ENCODE results near the gene THAP6.
"Not testable (repeated sequence)": the region's sequence is repeated elsewhere in the genome, so short reads cannot be mapped to it uniquely, and the experiment has no call there.

The THAP6 gene, protein sequence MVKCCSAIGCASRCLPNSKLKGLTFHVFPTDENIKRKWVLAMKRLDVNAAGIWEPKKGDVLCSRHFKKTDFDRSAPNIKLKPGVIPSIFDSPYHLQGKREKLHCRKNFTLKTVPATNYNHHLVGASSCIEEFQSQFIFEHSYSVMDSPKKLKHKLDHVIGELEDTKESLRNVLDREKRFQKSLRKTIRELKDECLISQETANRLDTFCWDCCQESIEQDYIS

GRCh38 chr4:75514131-75514948 lies at the start of gene THAP6, which contains the start of gene RCHY1:
THAP6 (plus strand) TSS chr4:75514473; CDS start chr4:75515453, 980 bp downstream.
RCHY1 (minus strand) TSS chr4:75514403; CDS start chr4:75514286, 117 bp downstream.
- peak; percentile 81 for DNase-seq (ENCODE audit: low read depth)

DNA sequence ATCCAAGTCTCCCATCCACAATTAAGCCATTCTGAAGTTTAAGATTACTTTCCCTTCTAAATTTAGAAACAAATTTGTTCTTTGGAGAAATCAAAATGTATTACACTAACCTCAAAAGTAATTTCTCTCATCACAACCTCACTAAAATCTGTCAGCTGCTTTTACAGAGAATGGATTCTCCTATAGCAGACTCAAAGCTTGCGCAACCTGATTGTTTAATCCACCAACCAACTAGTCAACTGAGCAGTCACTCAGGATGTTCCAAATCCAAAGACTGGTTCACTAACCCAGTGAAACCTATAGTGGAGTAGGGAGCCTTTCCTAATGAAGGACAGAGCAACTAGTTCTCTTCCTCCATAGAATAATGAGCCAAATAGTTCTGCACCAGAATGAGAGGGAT lies 44.4 kb upstream of the THAP6 start:
- DNase-seq (ENCODE audit: low read depth) = no peak

GRCh38 chr4:75470738-75471137 lies 43.5 kb upstream of the THAP6 start:
- no peak for DNase-seq (ENCODE audit: low read depth)

GRCh38 chr4:75477201-75477600 lies 37.1 kb upstream of the THAP6 start:
- no peak for DNase-seq (ENCODE audit: low read depth)

DNA sequence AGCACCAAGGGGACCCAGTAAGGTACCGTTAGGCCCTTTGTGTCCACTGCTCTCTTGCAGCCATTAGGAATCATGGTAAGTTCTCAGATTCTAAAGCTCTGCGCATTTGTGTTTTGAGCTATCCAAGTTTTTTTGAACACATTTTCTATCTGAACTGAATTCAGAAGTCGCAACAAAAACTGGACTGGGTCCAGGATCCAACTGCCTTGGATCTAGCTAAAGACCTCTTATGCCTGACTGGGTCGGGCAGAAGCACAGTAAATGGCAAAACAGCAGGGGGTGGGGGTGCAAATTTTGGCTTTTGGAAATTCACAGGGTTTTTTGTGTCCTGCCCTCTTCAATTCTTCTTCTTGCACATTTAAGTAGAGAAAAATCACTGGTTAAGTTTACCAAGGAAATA lies 30.1 kb upstream of the THAP6 start:
- DNase-seq (ENCODE audit: low read depth) = no peak

- DNase-seq (ENCODE audit: low read depth) = no peak
Observed at GRCh38 chr4:75490155-75490554, 24.1 kb upstream of the THAP6 start.

DNA sequence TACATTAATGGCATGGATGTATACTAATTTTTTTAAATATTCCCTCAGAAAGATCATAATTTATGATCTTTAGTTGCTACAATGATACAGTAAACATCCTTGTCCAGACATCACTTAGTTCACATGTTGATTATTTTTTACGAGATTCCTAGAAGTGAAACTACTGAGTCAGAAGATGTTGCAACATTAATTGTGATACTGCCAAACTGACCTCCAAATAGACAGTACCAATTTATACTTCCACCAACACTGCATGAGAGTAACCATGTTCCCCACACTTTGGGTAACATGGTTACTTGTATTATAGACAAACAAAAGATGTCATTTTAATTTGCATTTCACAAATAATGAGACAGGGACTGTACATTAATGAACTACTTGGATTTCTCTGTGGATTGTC lies 19.7 kb upstream of the THAP6 start:
- DNase-seq (ENCODE audit: low read depth) = no peak

DNA sequence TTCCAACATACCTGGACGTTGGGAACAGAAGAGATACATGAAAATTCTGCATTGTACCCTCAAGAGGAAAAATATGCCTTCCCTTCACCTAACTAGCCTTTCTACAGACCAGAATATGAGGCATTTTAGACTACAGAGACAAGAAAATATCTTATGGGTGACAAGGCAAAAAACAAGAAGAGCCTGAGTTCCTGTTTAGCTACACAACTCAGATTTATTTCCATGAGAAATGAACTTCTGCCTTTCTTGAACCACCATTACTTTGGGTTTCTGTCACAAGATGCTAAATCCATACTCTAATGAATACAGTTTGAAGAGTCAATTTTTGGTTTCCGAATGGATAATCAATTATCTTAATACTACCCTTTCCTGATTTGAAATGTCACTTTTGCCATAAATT lies 18.8 kb upstream of the THAP6 start:
- no peak for DNase-seq (ENCODE audit: low read depth)

DNA sequence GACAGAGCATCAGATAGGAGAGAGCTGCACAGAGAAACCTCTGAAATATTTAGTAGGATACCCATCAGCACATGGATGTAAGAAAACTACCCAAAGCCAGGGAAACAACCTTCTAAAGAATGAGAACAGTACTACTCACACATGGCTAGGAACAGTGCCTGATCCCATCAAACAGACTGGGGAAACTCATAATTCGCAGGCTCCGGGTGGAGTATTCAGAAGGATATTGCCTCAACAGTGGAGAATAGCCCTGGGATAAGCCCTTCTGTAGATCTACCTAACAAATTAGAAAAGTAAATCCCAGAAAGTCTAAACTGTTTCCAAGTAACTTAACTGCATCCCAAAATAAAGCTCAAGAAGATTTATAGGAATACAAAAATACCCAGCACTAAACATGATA lies 17.9 kb upstream of the THAP6 start:
- DNase-seq (ENCODE audit: low read depth) = no peak

DNA sequence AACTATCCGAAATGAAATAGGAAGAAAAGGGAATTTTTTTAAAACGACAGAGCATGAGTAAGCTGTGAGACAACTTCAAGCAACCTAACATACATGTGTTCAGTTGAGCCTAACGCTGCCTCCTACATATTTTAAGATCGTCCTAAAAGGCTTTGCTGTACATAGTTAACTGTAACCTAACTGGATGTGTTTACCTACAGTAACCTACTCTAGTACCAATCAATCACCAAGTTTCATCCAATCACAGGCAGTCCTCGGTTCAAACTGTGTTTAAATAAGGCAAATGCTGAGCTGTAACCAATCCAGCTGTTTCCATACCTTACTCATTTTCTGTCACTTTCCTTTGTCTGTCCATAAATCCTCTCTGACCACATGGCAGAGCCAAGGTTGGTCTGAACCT lies 17.1 kb upstream of the THAP6 start:
- no peak for DNase-seq (ENCODE audit: low read depth)

DNA sequence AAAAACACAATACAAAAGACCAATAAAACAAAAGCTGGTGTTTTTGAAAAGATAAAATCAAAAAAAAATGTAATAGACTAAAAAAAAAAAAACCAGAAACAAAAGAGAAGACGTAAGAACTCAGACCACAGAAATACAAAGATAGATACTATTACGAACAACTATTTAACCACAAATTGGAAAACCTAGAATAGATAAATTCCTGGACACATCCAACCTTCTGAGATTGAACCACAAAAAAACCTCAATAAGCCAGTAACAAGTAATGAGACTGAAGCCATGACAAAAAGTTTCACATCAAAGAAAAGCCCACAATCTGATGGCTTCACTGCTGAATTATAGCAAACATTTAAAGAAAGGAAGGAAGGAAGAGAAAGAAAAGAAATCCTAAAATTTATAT lies 16.2 kb upstream of the THAP6 start:
- no peak for DNase-seq (ENCODE audit: low read depth)

- no peak for DNase-seq (ENCODE audit: low read depth)
Observed at GRCh38 chr4:75499900-75500299, 14.4 kb upstream of the THAP6 start.

GRCh38 chr4:75502671-75503070 lies 11.6 kb upstream of the THAP6 start:
- no peak for DNase-seq (ENCODE audit: low read depth)

GRCh38 chr4:75505630-75506029 lies 8.6 kb upstream of the THAP6 start:
- no peak for DNase-seq (ENCODE audit: low read depth)

DNA sequence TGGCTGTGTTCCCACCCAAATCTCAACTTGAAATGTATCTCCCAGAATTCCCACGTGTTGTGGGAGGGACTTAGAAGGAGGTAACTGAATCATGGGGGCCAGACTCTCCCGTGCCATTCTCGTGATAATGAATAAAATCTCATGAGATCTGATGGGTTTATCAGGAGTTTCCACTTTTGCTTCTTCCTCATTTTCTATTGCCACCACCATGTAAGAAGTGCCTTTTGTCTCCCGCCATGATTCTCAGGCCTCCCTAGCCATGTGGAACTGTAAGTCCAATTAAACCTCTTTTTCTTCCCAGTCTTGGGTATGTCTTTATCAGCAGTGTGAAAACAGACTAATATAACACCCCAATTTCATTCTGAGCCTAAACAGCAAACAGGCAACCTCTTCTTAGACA lies 4.7 kb upstream of the THAP6 start:
- not testable (repeated sequence) for DNase-seq (ENCODE audit: low read depth)

GRCh38 chr4:75511841-75512240 lies 2.4 kb upstream of the THAP6 start:
- DNase-seq (ENCODE audit: low read depth) = no peak

- DNase-seq (ENCODE audit: low read depth) = no peak
Observed at GRCh38 chr4:75512386-75513211, 1.7 kb upstream of the THAP6 start.

DNA sequence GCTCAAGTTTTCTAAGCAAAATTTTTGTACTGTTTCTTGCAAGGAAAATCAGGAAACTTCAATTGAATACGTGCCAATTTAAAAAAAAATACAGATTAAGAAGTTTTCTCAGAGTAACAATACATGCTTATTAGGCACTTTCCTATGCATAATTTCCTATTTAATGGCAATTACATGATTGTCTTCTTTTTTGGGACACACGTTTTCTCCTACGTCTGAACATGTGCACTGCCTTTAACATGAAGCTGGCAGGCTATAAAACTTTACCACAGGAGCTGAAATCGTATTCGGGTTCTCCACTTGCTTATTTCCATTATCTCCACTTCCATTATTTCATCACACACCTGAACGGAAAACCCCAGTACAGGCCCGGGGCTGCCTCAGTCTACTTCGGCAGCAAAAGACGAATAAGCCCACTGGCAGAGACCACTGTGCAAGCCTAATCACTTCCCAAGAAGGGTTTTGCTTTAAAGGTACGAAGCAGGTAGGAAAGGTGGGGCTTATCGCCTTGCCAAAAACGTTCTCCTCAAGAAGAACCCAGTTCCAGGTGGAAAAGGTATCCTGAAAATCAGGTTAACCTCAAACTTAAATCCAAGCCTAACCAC lies 645 bp upstream of the THAP6 start:
- no peak for DNase-seq (ENCODE audit: low read depth)

- no peak for DNase-seq (ENCODE audit: low read depth)
Observed at GRCh38 chr4:75514949-75515612, 808 bp downstream of the THAP6 start.

GRCh38 chr4:75516144-75516543 lies 1.9 kb downstream of the THAP6 start:
- no peak for DNase-seq (ENCODE audit: low read depth)

DNA sequence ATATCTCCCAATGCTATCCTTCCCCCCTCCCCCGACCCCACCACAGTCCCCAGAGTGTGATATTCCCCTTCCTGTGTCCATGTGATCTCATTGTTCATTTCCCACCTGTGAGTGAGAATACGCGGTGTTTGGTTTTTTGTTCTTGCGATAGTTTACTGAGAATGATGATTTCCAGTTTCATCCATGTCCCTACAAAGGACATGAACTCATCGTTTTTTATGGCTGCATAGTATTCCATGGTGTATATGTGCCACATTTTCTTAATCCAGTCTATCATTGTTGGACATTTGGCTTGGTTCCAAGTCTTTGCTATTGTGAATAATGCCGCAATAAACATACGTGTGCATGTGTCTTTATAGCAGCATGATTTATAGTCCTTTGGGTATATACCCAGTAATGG lies 5.2 kb downstream of the THAP6 start:
- not testable (repeated sequence) for DNase-seq (ENCODE audit: low read depth)

- no peak for DNase-seq (ENCODE audit: low read depth)
Observed at GRCh38 chr4:75525086-75525485, 10.8 kb downstream of the THAP6 start.

All from stimulated activated CD8-positive, alpha-beta memory T cell treated with anti-CD3 and anti-CD28 coated beads, Interleukin-15, amount 100 ng/mL, for 24 hours (primary cell).